ENCODE measurements around the gene ITPKB. TPM values are rescaled to one million over a fixed set of nuclear protein-coding genes. Genes with fewer than 3 reads are reported as not detected.

The ITPKB gene
- total and polyA plus RNA-seq, 2 experiments from 2014 or later, result 0.31 to 5.2 TPM

GRCh38 chr1:226671277-226671676 lies 67.8 kb downstream of the ITPKB start:
- Mint-ChIP-seq H3K27me3 (ENCODE audit: insufficient read depth, low read depth, poor library complexity) (peaks cover 8% of the 10 kb centered on the region), H3K4me3 (no peak overlapping the region), H3K27ac (no peak overlapping the region), H3K36me3 (ENCODE audit: low read depth) (no peaks in the 10 kb centered on the region), H3K4me1 (peaks cover 42% of the 10 kb centered on the region), H3K9me3 (no peaks in the 10 kb centered on the region)
- Histone ChIP-seq H3K79me2 (replicated peaks; ENCODE audit: insufficient read depth) (no peaks in the 10 kb centered on the region), H4K20me1 (replicated peaks; ENCODE audit: insufficient read depth) (no peaks in the 10 kb centered on the region), H3K4me3 (no peak overlapping the region), H3K36me3 (ENCODE audit: insufficient read depth) (no peaks in the 10 kb centered on the region), H3K27ac (ENCODE audit: low read depth) (no peak overlapping the region), H3K27me3 (ENCODE audit: insufficient read depth) (no peaks in the 10 kb centered on the region), H3K4me2 (no peak overlapping the region), H2AFZ (no peak overlapping the region), H3K9me2 (ENCODE audit: insufficient read depth) (no peaks in the 10 kb centered on the region), H3K4me1 (ENCODE audit: insufficient read depth) (peaks cover 17% of the 10 kb centered on the region), H3F3A (replicated peaks; ENCODE audit: low read depth) (no peaks in the 10 kb centered on the region)
- ATAC-seq, result no peak
- DNase-seq (ENCODE audit: low spot score), result no peak
- TF ChIP-seq CREB1 (CRISPR knock-in tag; IDR thresholded peaks at IDR 0.05; ENCODE audit: low read depth) (no peak), POLR2AphosphoS5 (IDR thresholded peaks at IDR 0.05; ENCODE audit: low read depth) (no peak), EZH2 (IDR thresholded peaks at IDR 0.05; ENCODE audit: low read depth, unreplicated experiment) (no peak), ZNF331 (CRISPR knock-in tag; IDR thresholded peaks at IDR 0.05; ENCODE audit: low read depth) (no peak), CTCF (conservative IDR thresholded peaks at IDR 0.05; ENCODE audit: low read depth in 2 of 2) (no peak), JUNB (IDR thresholded peaks at IDR 0.05; ENCODE audit: unreplicated experiment) (no peak), EZH2phosphoT487 (IDR thresholded peaks at IDR 0.05; ENCODE audit: unreplicated experiment) (no peak), ZNF114 (CRISPR knock-in tag; IDR thresholded peaks at IDR 0.05) (no peak), REST (IDR thresholded peaks at IDR 0.05; ENCODE audit: unreplicated experiment) (no peak), STAT1 (IDR thresholded peaks at IDR 0.05; ENCODE audit: unreplicated experiment) (no peak), NANOG (IDR thresholded peaks at IDR 0.05; ENCODE audit: borderline replicate concordance) (no peak)
- TF ChIP-seq, protein P1, sequence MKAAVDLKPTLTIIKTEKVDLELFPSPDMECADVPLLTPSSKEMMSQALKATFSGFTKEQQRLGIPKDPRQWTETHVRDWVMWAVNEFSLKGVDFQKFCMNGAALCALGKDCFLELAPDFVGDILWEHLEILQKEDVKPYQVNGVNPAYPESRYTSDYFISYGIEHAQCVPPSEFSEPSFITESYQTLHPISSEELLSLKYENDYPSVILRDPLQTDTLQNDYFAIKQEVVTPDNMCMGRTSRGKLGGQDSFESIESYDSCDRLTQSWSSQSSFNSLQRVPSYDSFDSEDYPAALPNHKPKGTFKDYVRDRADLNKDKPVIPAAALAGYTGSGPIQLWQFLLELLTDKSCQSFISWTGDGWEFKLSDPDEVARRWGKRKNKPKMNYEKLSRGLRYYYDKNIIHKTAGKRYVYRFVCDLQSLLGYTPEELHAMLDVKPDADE (IDR thresholded peaks at IDR 0.05), result no peak
- TF ChIP-seq, protein P2, sequence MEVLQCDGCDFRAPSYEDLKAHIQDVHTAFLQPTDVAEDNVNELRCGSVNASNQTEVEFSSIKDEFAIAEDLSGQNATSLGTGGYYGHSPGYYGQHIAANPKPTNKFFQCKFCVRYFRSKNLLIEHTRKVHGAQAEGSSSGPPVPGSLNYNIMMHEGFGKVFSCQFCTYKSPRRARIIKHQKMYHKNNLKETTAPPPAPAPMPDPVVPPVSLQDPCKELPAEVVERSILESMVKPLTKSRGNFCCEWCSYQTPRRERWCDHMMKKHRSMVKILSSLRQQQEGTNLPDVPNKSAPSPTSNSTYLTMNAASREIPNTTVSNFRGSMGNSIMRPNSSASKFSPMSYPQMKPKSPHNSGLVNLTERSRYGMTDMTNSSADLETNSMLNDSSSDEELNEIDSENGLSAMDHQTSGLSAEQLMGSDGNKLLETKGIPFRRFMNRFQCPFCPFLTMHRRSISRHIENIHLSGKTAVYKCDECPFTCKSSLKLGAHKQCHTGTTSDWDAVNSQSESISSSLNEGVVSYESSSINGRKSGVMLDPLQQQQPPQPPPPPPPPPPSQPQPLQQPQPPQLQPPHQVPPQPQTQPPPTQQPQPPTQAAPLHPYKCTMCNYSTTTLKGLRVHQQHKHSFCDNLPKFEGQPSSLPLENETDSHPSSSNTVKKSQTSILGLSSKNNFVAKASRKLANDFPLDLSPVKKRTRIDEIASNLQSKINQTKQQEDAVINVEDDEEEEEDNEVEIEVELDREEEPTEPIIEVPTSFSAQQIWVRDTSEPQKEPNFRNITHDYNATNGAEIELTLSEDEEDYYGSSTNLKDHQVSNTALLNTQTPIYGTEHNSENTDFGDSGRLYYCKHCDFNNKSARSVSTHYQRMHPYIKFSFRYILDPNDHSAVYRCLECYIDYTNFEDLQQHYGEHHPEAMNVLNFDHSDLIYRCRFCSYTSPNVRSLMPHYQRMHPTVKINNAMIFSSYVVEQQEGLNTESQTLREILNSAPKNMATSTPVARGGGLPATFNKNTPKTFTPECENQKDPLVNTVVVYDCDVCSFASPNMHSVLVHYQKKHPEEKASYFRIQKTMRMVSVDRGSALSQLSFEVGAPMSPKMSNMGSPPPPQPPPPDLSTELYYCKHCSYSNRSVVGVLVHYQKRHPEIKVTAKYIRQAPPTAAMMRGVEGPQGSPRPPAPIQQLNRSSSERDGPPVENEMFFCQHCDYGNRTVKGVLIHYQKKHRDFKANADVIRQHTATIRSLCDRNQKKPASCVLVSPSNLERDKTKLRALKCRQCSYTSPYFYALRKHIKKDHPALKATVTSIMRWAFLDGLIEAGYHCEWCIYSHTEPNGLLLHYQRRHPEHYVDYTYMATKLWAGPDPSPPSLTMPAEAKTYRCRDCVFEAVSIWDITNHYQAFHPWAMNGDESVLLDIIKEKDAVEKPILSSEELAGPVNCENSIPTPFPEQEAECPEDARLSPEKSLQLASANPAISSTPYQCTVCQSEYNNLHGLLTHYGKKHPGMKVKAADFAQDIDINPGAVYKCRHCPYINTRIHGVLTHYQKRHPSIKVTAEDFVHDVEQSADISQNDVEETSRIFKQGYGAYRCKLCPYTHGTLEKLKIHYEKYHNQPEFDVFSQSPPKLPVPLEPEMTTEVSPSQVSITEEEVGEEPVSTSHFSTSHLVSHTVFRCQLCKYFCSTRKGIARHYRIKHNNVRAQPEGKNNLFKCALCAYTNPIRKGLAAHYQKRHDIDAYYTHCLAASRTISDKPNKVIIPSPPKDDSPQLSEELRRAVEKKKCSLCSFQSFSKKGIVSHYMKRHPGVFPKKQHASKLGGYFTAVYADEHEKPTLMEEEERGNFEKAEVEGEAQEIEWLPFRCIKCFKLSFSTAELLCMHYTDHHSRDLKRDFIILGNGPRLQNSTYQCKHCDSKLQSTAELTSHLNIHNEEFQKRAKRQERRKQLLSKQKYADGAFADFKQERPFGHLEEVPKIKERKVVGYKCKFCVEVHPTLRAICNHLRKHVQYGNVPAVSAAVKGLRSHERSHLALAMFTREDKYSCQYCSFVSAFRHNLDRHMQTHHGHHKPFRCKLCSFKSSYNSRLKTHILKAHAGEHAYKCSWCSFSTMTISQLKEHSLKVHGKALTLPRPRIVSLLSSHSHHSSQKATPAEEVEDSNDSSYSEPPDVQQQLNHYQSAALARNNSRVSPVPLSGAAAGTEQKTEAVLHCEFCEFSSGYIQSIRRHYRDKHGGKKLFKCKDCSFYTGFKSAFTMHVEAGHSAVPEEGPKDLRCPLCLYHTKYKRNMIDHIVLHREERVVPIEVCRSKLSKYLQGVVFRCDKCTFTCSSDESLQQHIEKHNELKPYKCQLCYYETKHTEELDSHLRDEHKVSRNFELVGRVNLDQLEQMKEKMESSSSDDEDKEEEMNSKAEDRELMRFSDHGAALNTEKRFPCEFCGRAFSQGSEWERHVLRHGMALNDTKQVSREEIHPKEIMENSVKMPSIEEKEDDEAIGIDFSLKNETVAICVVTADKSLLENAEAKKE (CRISPR knock-in tag; IDR thresholded peaks at IDR 0.05), result no peak

All from GM23338 (cell line).